ENCODE data around the gene NPIPB13.
"Not testable (repeated sequence)": the region's sequence is repeated elsewhere in the genome, so short reads cannot be mapped to it uniquely, and the experiment has no call there.

NPIPB13 gene

GRCh38 chr16:30248379-30248778, at the start of gene NPIPB13:
Gene NPIPB13 (minus strand): TSS chr16:30248479. CDS start chr16:30245573, 2,906 bp downstream.
- not testable (repeated sequence) for DNase-seq (ENCODE audit: low read depth in 2 of 2)

DNA sequence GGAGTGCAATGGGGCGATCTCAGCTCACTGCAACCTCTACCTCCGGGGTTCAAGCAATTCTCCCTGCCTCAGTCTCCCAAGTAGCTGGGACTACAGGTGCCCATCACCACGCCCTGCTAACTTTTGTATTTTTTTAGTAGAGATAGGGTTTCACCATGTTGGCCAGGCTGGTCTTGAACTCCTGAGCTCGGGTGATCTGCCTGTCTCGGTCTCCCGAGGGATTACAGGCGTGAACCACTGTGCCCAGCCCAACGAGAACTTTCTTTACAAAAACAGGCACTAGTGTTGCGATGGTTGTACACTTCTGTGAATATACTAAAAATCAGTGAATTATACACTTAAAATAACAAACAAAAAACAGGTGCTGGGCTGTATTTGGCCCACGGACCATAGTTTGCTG, 34.1 kb upstream of the NPIPB13 start:
- not testable (repeated sequence) for DNase-seq (ENCODE audit: low read depth in 2 of 2)

GRCh38 chr16:30278523-30278922, 30.2 kb upstream of the NPIPB13 start:
- not testable (repeated sequence) for DNase-seq (ENCODE audit: low read depth in 2 of 2)

- DNase-seq (ENCODE audit: low read depth in 2 of 2) = not testable (repeated sequence)
Observed at GRCh38 chr16:30217082-30217481, 31.2 kb downstream of the NPIPB13 start.

GRCh38 chr16:30211414-30211813, 36.9 kb downstream of the NPIPB13 start:
- not testable (repeated sequence) for DNase-seq (ENCODE audit: low read depth in 2 of 2)

GRCh38 chr16:30209032-30209431, 39.2 kb downstream of the NPIPB13 start:
- peak in 1 of 2 donors; percentile 14 for DNase-seq (ENCODE audit: low read depth in 2 of 2)

DNA sequence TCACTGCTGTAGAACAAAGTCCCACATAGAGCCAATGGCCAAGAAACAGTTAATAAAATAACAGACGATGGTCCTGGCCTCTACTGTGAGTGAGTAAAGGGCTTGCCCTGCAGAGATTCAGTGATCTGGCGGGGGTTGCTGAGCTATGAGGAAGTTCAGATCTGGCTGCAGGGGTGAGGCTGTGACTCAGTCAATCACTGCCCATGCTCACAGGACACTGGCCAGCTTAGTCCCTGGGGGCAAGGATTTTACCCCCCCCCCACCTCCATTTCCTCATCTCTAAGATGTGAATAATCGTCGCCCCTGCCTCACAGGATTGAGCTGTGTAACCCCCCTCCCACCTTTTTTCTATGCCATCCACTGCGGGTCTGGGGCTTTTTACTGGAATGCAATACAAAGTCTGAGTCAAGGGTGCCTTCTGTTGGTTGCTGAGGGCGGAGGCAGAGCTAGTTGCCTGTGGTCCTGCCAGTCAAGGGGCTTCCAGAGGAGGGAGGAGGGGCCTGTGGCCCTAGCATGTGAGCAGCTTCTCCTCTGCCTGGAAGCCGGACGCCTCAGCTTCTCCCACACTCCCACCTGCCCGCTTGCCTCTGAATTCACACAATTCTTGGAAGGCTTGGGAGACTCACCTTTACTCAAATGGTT, 41.1 kb downstream of the NPIPB13 start:
- DNase-seq (ENCODE audit: low read depth in 2 of 2) = not testable (repeated sequence)

DNA sequence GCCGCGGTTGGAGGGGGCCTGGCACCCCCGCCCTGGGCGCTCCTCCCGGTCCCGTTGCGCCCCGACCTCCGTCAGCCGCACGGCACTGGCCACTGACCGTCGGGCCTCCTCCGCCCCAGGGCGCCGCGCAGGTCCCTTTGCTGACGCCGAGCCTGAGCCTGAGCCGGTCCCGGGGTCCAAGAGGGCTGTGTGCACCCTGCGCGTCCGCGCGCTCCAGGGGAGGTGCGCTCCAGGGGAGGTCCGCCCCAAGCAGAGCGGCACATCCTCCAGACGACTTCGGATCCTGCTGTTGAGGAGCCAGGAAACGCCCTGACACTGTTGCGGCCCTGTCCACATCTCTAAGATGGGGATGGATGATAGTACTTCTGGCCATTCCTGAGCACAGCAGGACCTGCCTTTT, 42.0 kb downstream of the NPIPB13 start:
- not testable (repeated sequence) for DNase-seq (ENCODE audit: low read depth in 2 of 2)

DNA sequence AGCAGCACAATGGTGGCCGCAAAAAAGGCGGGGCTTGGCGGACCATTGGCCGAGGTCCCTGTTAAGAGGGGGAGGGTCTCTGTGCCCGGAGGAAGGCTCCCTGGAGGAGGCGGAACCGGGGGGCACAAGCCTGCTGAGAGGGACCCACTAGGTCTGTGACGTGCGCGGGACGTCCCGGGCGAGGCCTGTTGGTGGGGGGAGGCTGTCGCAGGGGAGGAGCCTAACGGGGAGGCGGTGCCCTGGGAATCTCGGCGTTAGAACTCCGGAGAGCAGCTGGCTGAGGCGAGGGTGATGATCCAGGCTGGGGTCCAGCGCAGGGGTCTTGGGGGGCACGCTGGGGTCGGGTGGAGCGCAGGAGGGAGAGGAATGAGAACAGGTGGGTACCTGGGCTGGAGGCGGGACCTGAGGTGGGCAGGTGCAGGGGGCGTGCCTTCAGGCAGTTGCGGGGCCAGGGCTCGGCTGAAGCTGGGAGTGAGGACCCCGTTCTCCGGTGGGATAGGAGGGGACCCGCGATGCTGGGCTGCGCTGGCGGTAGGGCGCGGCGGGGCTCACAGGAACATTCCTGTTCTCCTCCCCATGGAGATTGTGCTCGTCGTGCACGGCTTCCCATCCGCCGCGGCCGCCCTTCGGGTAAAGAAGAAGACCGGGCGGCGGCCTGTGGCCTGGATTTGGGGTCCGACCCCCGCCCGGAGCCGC, 42.6 kb downstream of the NPIPB13 start:
- DNase-seq (ENCODE audit: low read depth in 2 of 2) = not testable (repeated sequence)

DNA sequence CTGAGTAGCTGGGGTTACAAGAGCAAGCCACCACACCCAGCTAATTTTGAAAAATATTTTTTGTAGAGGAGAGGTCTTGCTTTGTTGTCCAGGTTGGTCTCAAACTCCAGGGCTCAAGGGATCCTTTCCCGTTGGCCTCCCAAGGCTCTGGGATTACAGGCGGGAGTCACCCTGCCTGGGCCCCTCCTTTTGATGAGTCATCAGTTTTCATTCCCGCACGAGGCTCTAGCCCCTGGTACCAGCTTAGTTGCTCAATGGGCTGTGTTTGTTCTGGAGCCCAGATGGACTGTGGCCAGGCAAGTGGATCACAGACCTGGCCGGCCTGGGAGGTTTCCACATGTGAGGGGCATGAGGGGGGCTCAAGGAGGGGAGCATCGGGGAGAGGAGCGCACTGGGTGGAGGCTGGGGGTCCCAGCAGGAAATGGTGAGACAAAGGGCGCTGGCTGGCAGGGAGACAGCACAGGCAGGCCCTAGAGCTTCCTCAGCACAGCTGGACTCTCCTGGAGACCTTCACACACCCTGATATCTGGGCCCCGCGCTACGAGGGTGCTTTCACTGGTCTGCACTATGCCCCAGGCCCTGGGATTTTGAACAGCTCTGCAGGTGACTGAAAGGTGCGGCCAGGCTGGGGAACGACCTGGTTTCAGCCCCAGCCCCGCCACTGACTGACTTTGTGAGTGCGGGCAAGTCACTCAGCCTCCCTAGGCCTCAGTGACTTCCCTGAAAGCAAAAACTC, 48.5 kb downstream of the NPIPB13 start:
- DNase-seq (ENCODE audit: low read depth in 2 of 2) = not testable (repeated sequence)

GRCh38 chr16:30199049-30199448, 49.2 kb downstream of the NPIPB13 start, which contains the start of gene SULT1A3:
Gene SULT1A3 (plus strand): TSS chr16:30199255. CDS start chr16:30200729, 1,474 bp downstream.
- DNase-seq (ENCODE audit: low read depth in 2 of 2) = not testable (repeated sequence)

All from stimulated activated CD8-positive, alpha-beta memory T cell treated with anti-CD3 and anti-CD28 coated beads, Interleukin-7, amount 100 ng/mL, for 4 hours (primary cell).